ENCODE measurements around the gene HDAC2.

Gene HDAC2

GRCh38 chr6:114007516-114007915 is 36.6 kb upstream of the HDAC2 start:
- no peak overlapping the region for H3K4me3 ChIP-seq (ENCODE audit: low read depth, low read length)
- TF ChIP-seq, protein P1, sequence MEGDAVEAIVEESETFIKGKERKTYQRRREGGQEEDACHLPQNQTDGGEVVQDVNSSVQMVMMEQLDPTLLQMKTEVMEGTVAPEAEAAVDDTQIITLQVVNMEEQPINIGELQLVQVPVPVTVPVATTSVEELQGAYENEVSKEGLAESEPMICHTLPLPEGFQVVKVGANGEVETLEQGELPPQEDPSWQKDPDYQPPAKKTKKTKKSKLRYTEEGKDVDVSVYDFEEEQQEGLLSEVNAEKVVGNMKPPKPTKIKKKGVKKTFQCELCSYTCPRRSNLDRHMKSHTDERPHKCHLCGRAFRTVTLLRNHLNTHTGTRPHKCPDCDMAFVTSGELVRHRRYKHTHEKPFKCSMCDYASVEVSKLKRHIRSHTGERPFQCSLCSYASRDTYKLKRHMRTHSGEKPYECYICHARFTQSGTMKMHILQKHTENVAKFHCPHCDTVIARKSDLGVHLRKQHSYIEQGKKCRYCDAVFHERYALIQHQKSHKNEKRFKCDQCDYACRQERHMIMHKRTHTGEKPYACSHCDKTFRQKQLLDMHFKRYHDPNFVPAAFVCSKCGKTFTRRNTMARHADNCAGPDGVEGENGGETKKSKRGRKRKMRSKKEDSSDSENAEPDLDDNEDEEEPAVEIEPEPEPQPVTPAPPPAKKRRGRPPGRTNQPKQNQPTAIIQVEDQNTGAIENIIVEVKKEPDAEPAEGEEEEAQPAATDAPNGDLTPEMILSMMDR (IDR thresholded peaks at IDR 0.05; ENCODE audit: control insufficient read depth, extremely low read depth, insufficient read depth) = no peak
- no peak for DNase-seq (ENCODE audit: low read depth)

GRCh38 chr6:114001354-114001753 is 30.4 kb upstream of the HDAC2 start:
- TF ChIP-seq, protein P1 (IDR thresholded peaks at IDR 0.05; ENCODE audit: control insufficient read depth, extremely low read depth, insufficient read depth) = no peak
- H3K4me3 ChIP-seq (ENCODE audit: low read depth, low read length) = no peak overlapping the region
- DNase-seq (ENCODE audit: low read depth) = no peak

DNA sequence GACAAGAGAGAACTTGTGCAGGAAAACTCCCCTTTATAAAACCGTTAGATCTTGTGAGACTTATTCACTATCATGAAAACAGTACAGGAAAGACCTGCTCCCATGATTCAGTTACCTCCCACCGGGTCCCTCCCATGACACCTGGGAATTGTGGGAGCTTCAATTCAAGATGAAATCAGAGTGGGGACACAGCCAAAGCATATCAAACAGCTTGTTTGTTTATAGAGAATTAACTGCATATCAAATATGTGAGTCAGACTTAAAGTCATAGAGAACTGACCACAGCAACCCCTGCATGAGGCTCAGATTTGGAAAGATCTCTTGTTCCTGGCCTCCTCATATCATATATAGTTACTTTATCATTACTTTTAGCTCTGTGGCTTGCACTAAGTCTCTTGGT is 29.1 kb upstream of the HDAC2 start:
- no peak overlapping the region for H3K4me3 ChIP-seq (ENCODE audit: low read depth, low read length)
- peak; percentile 33 for DNase-seq (ENCODE audit: low read depth)
- TF ChIP-seq, protein P1 (IDR thresholded peaks at IDR 0.05; ENCODE audit: control insufficient read depth, extremely low read depth, insufficient read depth) = no peak

DNA sequence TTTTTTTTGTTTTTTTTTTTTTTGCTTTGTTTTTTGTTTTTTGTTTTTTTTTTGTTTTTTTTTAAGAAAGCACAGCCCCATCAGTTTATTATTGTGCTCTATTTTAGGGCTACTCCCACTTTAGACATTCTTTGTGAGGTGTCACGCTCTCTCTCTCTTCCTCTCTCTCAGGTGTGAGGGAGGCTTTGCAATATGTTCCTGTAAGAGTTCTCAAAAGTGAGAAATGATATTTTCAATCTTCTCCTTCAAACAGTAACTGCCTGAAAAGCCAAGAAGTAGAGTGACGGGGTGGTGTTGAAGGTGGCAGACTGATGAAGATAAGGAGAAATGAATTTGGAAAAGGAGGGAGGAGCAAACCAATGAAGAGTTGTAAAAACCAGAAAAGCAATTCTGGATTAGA is 28.3 kb upstream of the HDAC2 start:
- H3K4me3 ChIP-seq (ENCODE audit: low read depth, low read length) = no peak overlapping the region
- no peak for DNase-seq (ENCODE audit: low read depth)
- TF ChIP-seq, protein P1 (IDR thresholded peaks at IDR 0.05; ENCODE audit: control insufficient read depth, extremely low read depth, insufficient read depth) = no peak

DNA sequence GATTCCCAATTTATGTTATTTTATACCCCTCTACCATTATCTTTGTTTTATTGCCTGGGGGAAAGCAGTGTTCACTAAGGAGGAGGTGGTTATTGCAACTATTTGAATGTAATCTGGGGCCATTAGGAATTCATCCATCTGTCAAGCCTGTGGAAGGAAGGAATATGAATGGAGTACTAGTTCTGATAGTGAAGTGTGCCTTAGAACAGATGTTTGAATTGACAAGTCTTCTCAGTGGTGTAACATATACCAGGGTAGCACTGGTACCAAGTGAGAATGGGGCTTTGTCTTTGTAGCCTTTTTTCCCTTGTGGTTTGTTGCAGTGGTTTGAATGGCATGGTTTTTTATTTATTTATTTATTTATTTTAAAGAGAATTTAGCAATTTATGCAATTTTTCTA is 27.9 kb upstream of the HDAC2 start:
- no peak overlapping the region for H3K4me3 ChIP-seq (ENCODE audit: low read depth, low read length)
- no peak for DNase-seq (ENCODE audit: low read depth)
- TF ChIP-seq, protein P1 (IDR thresholded peaks at IDR 0.05; ENCODE audit: control insufficient read depth, extremely low read depth, insufficient read depth) = no peak

DNA sequence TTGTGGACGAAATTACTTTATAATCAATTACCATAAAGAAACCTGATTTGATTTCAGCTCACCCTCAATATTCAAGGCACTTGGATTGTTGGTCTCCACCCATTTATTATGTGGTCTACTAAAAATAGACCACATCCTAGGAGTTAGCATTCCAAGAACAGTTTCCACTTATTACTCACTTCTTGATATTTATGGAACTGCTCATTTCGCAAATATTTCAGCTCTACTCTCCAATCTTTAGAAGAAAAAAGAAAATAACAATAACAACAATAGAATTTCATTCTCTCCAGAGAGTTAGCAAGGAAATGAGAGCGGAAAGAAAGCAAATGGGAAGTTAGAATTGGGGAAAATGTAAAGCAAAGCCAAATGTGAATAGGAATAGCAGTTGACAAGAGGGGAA is 26.2 kb upstream of the HDAC2 start:
- TF ChIP-seq, protein P1 (IDR thresholded peaks at IDR 0.05; ENCODE audit: control insufficient read depth, extremely low read depth, insufficient read depth) = no peak
- no peak for DNase-seq (ENCODE audit: low read depth)
- H3K4me3 ChIP-seq (ENCODE audit: low read depth, low read length) = no peak overlapping the region

- no peak overlapping the region for H3K4me3 ChIP-seq (ENCODE audit: low read depth, low read length)
- DNase-seq (ENCODE audit: low read depth) = peak; percentile 66
- TF ChIP-seq, protein P1 (IDR thresholded peaks at IDR 0.05; ENCODE audit: control insufficient read depth, extremely low read depth, insufficient read depth) = peak; percentile 14; the same call in 1 of the 2 replicates
Observed at GRCh38 chr6:113995634-113996033, 24.7 kb upstream of the HDAC2 start.
